Adipose tissue (tissue), 3 donors: Measurements from ENCODE around the gene KCNMA1. TPM values are rescaled to one million over a fixed set of nuclear protein-coding genes. Genes with fewer than 3 reads are reported as not detected.

ENCODE experiments used
- H3K27ac ChIP-seq: one replicate; pipeline ENCODE4 v1.5.1; 2013; ENCODE audit warnings: low read depth, low read length
- WGBS, 3 donors: extraction: QIAGEN DNeasy Blood & Tissue Kit; methylation state at CpG; one replicate each; pipeline ENCODE4 v1.1.7; 2013; 5-methylcytosine and 5-hydroxymethylcytosine counted together
- polyA plus RNA-seq, 3 donors: library from polyadenylated mRNA; stranded (reverse); fragments of 200-250 nt; gene quantifications; one replicate each; pipeline ENCODE4 v1.2.3, GENCODE V29; 2013
- donor health status: healthy with polysubstance abuse.
- donor health status: Bipolar disorder and iron deficiency.
- donor health status: healthy.

Gene KCNMA1
- polyA plus RNA-seq, 3 donors = 2.5 to 5.1 (median 3.8) TPM

GRCh38 chr10:76950354-76950753 is 687.3 kb downstream of the KCNMA1 start:
- WGBS, 3 donors = 71 to 85% (median 84%) methylated on average over 1 of the region's 1 CpG
- no peak overlapping the region for H3K27ac ChIP-seq

DNA sequence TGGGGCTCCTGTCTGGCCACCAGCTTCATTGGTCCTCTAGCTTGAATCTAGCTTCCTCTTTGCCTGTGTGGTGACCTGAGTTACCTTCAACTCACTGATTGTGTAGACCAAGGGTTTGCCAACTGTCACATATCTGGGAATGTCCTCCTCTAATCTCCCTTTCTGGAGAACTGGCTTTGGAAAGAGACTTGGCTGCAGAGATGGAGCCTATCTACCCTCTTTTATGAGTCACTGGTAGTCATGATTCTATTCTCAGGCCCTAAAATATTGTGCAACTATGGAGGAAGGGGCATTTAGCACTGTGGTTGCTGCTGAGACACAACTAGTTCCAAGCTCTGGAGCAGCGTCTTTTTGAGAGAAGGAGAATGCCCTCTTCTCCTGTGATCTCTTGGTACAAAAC is 691.3 kb downstream of the KCNMA1 start:
- H3K27ac ChIP-seq = no peak overlapping the region
- 86 to 100% (median 96%) methylated on average over 1 of the region's 1 CpG for WGBS, 3 donors

DNA sequence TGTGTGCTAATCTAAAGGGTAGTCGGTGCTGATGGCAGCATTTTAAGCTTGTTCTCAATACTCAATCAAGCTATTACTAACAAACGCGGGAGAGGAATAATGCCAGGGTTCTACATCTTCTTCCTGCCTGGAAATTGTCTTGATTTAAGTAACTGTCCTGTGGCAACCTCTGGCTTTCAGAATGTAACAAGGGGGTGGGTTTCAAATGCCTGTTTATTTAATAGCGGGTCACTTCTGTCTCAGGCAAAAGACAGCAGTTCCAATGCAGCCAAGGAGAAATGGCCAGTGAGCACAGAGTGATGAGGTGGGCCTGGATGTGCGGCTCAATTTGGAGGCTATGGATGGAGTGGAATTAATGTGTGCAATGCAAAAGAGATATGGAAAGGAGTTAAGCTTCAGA is 692.4 kb downstream of the KCNMA1 start:
- 82 to 87% (median 85%) methylated on average over 5 of the region's 5 CpGs for WGBS, 3 donors
- no peak overlapping the region for H3K27ac ChIP-seq

DNA sequence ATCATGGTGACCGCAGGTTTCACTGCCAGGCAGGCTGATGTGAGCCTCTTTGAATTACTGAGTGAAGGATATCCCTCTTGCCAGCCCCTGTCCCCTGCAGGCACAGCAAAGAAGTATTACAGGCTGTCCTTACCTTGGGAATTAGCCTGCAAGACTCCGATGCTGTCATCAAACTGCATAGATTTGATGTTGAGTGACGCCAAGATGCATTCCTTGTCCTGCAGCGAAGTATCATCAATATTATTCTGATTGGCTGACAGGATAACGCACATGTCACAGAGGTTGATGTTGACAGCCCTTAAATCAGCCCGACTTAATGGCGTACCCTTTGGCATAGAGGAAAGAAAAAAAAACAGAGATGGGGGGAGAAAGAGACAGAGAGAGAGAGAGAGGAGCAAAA is 693.0 kb downstream of the KCNMA1 start:
- 89 to 95% (median 92%) methylated on average over 7 of the region's 7 CpGs for WGBS, 3 donors
- no peak overlapping the region for H3K27ac ChIP-seq

DNA sequence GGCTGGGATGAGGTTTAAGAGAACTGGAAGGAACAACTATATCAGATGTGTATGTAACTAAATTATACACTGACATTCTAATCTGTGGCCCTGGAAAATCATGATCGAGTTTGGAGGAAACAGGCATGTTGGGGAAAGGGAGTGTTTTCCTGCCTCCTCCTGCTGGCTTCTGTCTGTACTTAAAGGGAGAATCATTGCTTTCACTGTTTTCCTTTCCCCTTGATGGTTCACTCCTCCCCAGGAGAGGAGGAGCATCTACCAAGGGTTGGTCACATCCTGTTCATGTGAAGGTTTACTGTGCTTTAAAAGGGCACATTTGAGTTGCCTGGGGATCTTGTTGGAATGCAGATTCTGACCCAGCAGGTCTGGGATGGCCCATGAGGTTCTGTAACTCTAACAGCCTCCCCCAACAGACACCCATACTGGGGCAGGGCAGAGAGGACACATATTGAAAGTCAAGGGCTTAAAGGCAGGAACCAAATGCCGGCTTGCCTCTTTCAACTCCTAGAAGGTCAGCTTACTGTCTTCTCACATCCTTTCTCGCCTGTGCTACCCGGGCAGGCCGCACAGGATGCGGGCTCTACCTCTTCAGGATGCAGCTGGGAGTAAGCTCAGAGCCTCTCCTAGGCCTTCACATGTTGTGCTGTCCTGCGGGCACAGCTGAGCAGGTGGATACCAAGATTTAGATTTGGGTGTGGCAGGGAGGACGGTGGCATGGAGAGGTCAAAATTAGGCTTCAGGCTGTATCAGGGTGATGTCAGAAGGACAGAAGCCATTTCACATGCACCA is 694.8 kb downstream of the KCNMA1 start:
- no peak overlapping the region for H3K27ac ChIP-seq
- WGBS, 3 donors = 55 to 80% (median 58%) methylated on average over 8 of the region's 8 CpGs

GRCh38 chr10:76939933-76940468 is 697.6 kb downstream of the KCNMA1 start:
- no peak overlapping the region for H3K27ac ChIP-seq
- WGBS, 3 donors = 55 to 81% (median 69%) methylated on average over 2 of the region's 2 CpGs

DNA sequence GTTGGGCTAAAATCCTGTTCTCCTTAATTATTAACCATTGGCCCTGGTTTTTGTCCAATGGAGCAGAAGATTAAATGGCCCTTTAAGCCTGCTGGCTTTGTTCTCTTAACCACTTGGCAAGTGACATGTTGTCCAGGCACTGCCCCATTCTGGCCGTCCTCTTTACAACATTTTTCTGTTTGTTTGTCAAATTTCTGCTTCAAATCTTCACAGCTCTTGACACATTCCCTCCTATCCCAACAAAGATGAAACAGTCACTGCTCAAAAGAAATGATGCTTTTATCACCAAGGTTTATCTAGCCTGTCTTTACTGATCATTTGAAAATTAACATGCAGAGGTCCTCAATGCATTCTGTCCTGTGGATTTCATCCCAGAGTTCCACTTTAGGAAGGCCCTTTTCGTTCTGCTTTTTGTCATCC is 700.4 kb downstream of the KCNMA1 start:
- H3K27ac ChIP-seq = no peak overlapping the region
- 35 to 54% (median 46%) methylated on average over 2 of the region's 2 CpGs for WGBS, 3 donors

GRCh38 chr10:76935941-76936613 is 701.5 kb downstream of the KCNMA1 start:
- no peak overlapping the region for H3K27ac ChIP-seq
- WGBS, 3 donors = 62 to 79% (median 69%) methylated on average over 4 of the region's 4 CpGs

DNA sequence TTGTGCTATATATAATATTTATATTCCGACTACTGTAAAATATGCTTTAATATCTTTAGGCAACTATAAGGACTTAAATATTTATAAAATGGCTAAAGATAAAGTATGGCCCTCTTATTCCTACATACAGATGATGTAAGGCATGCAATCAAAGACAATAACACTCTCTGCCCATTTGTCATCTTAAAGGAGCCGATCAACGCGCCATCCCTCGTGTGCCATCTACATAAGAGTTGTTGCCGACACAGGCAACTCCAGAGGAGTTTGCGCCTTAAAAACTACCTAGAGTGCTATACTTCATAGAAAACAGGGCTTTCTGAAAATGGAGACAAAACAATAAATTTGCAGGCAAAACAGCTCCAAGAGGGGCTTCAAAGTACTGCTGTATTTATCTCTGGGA is 709.0 kb downstream of the KCNMA1 start:
- WGBS, 3 donors = 95 to 98% (median 97%) methylated on average over 7 of the region's 7 CpGs
- no peak overlapping the region for H3K27ac ChIP-seq

DNA sequence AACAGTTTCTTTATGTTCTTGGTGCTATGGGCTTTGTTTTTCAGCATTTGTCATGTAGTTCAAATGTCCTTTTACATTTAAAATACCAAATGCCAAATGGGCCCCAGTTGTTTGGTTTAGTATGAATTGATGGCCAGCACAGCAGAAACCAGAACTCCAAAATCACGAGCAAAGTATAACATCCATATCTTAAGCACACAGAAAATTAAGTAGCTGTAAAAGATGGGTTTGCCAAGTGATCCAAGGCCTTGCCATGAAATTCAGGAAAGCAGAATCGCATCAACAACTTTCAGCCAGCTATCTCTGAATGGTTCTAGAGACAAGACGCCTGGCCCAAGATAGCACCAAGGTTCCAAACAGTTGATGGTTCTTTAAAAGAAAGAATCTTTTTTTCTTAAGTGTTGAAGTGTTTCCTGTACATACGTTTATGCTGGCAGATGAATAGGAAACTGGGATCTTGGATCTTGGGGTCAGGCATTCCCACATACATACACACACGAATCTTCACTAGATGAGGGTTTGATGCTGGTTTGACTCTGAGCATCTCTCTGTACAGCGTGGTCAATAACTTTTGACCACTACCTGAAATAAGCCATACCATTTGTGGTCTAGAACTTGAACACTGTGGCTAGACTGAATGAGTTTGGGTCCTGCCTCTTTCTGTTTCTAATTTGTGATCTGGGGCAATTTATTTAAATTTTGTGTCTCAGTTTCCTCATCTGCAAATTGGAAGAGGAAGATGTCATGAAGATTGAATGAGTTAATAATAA is 711.8 kb downstream of the KCNMA1 start:
- H3K27ac ChIP-seq = no peak overlapping the region
- WGBS, 3 donors = 81 to 85% (median 81%) methylated on average over 6 of the region's 6 CpGs

GRCh38 chr10:76922666-76923065 is 714.9 kb downstream of the KCNMA1 start:
- WGBS, 3 donors = 79 to 88% (median 86%) methylated on average over 3 of the region's 3 CpGs
- no peak overlapping the region for H3K27ac ChIP-seq

GRCh38 chr10:76921383-76922010 is 716.1 kb downstream of the KCNMA1 start:
- no peak overlapping the region for H3K27ac ChIP-seq
- 60 to 77% (median 75%) methylated on average over 2 of the region's 2 CpGs for WGBS, 3 donors

DNA sequence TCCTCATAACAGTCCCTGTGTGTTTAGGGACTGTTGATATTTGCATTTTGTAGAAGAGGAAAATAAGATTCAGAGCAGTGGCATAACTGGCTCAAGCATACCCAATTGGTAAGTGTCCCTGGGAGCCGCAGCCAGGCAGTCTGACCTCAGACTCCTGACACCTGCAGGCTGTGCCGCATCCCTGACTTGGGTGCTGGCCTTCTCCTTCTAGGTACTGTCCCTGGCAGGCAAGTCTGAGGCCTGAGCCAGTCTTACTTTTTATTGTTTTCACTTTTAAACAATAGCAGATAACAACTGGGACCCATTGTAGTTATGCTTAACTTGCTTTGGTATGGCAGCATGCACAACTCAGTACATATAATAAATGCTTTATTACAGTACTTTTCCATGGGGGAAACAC is 717.0 kb downstream of the KCNMA1 start:
- H3K27ac ChIP-seq = no peak overlapping the region
- 97 to 98% (median 97%) methylated on average over 2 of the region's 2 CpGs for WGBS, 3 donors

DNA sequence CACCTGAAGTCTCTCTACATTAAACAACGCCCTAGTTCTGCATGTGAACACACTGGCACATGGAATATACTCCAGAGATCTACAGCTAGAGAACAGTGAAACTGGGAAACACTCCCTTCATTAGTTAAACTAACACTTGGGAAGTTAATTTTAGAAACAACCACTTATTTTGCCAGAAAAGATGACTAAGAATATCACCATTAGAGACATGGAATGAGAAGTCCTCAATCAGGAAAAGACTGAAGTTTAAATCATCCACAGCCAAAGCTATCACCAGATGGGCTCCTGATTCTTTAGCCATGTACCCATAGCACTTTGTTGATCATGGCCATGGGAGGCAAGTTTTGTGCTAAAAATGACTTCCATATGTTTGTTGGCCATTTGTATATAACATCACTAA is 719.5 kb downstream of the KCNMA1 start:
- 82 to 85% (median 84%) methylated on average over 1 of the region's 1 CpG for WGBS, 3 donors
- no peak overlapping the region for H3K27ac ChIP-seq

DNA sequence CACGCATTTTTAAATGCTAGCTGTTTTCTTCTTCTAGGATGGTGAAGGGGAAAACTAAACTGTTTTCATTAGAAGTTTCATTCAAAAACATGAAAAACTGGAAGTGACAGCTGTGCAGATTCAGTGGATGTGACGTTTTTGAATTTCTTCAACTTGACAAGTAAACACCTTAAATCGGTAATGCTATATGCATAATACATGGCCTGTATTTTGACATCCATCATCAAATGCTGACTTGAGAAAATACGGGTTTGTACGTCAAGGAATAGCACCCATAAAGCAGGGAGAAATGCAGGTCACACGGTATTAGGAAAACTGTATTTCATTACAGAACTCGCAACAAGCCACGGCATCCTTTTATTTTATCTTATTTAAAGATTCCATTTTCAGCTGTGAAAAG is 720.5 kb downstream of the KCNMA1 start:
- no peak overlapping the region for H3K27ac ChIP-seq
- 91 to 93% (median 93%) methylated on average over 8 of the region's 8 CpGs for WGBS, 3 donors

DNA sequence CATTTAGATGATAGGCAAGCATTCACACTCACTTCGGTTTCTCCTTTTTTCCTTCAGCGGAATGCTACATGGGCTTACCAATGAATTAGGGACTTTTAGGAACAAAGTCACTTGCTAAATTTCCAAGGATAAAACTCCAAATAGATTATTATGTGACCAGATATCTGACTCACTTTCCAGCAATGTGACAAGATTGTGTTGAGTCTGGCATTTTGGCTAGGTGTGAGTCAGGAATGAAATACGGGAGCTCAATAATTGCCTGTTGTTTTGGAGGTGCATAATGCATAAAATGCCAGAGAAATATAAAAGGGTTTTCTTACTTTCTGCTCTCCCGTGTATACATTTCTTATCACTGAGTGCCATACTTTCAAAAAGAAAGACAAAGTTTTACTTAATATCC is 721.1 kb downstream of the KCNMA1 start:
- WGBS, 3 donors = 92 to 96% (median 93%) methylated on average over 4 of the region's 4 CpGs
- no peak overlapping the region for H3K27ac ChIP-seq

DNA sequence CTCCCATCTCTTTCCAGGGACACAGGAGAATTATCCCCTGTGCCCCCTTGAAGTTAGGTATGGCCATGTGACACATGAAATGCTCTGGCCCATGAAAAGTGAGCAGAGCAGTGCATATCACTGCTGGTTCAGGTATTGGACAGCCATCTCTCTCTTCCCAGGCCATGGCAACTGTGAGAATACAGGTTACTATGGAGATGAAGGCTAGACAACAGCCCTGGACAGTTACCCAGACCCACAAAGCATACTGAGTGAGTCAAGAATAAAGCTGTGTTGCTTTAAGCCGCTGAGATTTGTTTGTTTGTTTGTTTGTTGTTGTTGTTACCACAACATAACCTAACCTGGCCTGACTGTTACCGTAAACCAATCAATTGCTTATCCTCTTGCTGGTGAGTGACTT is 722.3 kb downstream of the KCNMA1 start:
- H3K27ac ChIP-seq = no peak overlapping the region
- WGBS, 3 donors = 87 to 88% (median 87%) methylated on average over 2 of the region's 2 CpGs

DNA sequence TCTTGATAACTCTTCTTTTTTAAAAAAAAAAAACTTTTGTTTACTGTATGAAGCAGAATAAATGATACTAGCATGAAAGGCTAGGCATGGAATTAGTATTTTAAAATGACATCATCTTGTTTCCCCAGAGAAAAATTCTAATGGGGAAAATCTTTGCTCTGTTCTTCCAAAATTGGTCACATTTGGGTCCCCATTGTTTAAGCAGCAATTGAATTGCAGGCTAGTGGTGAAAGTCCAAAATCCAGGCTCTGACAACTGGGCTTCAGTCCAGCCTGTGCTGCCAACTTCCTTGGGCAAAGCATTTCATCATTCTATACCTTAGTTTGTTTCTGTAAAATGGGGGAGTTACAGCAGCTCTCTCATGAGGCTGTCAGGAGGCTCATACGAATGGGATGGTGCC is 726.4 kb downstream of the KCNMA1 start:
- 69 to 85% (median 79%) methylated on average over 1 of the region's 1 CpG for WGBS, 3 donors
- no peak overlapping the region for H3K27ac ChIP-seq
